HG02610 (cell line): ENCODE results near the gene SERPINB13.
"Not testable (repeated sequence)": the region's sequence is repeated elsewhere in the genome, so short reads cannot be mapped to it uniquely, and the experiment has no call there.

Experiments used
- ATAC-seq: cut with Tn5 transposase; IDR thresholded peaks from one replicate; pipeline ENCODE4 v1.9.1; 2021; ENCODE audit warnings: mild to moderate bottlenecking, moderate library complexity; ENCODE audit not compliant: unreplicated experiment

Gene SERPINB13

GRCh38 chr18:63590373-63590772 lies 3.2 kb downstream of the SERPINB13 start:
- no peak for ATAC-seq

DNA sequence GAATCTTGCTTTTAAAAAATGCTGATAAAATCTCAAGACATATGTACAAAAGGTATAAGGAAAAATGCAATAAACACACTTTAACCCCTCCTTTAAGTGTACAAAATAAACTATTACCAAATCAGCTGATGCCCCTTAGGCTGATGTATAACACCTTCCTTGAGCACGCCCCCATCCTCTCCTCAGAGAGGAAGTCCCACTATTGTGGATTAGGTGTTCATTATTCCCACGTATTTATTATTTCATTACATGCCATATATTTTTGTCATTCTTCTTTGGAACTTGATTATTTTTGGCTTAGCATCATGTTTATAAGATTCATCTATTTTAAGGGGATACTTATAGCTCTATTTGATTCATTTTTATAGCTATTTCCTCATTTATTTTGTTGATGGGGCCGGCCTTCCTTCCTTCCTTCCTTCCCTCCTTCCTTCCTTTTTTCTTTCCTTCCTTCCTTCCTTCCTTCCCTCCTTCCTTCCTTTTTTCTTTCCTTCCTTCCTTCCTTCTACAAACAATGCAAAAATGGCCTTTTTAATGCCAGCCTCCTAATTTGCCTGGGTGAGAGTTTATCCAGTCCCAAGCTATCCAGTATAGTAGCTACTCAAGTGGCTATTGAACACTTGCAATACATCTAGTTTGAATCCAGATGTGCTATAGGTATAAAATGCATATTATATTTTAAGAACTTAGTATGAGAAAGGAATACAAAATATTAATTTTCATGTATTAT lies 4.0 kb downstream of the SERPINB13 start:
- ATAC-seq, result no peak

DNA sequence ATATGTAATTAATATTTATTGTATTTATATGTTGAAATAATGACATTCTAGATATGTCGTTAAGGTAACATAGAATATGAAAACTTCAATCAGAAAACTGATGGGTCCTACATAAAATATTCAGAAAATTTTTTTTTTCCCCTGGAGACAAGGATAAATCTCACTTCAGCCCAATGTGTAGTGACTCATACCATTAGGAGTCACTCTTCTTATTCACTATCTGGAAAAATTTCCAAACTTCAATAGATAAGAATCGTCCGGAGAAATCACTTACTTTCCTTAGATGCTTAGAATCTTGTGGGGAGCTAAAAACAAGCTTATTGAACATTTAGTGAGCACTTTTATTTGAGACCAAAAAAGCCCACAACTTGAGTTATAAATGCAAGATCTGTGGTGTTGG lies 4.6 kb downstream of the SERPINB13 start:
- no peak for ATAC-seq

- ATAC-seq, result no peak
Observed at GRCh38 chr18:63592471-63592870, 5.3 kb downstream of the SERPINB13 start.

DNA sequence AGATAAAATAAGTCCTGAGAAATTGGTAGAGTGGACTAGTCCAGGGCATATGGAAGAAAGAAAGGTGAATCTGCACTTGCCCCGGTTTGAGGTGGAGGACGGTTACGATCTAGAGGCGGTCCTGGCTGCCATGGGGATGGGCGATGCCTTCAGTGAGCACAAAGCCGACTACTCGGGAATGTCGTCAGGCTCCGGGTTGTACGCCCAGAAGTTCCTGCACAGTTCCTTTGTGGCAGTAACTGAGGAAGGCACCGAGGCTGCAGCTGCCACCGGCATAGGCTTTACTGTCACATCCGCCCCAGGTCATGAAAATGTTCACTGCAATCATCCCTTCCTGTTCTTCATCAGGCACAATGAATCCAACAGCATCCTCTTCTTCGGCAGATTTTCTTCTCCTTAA lies 9.8 kb downstream of the SERPINB13 start:
- ATAC-seq, result no peak

DNA sequence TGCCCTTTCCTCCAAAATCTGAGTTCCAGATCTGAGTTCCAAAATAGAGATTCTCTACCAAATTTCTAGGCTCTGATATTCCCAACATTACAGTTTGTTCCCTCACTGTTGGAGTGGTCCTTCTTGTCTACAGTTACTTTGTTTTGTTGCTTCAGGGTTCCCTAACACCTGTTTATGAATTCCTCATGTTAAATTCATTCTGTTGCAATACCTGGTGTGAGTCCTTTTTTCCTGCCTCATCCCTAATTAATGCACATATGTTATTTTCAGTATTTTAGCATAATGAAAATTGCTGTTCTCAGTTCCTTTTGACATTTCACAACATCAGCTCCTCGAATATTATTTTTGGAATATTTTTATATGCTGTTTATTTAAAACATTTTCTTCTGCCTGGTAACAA lies 16.2 kb downstream of the SERPINB13 start:
- no peak for ATAC-seq

- peak; percentile 97 for ATAC-seq
Observed at GRCh38 chr18:63603772-63604171, 16.6 kb downstream of the SERPINB13 start.

GRCh38 chr18:63604791-63605567 lies 17.8 kb downstream of the SERPINB13 start:
- no peak for ATAC-seq

DNA sequence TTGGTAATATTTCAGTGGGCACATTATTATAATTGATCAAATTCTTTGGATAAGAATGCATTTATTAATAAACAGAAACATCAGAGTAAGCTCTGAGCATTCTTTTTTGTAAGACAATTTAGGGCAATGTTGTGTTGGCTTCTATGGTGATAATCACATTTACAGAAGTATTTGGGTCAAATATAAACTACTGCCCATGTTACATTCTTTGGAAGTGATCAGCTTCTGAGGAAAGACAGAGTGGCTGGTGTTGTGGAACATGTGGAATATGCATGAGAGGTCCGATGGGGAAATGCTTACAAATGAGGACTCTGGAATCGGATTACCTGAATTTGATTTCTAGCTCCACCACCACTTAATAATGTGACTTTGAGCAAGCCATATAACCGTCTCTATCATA lies 19.4 kb downstream of the SERPINB13 start:
- ATAC-seq, result no peak

DNA sequence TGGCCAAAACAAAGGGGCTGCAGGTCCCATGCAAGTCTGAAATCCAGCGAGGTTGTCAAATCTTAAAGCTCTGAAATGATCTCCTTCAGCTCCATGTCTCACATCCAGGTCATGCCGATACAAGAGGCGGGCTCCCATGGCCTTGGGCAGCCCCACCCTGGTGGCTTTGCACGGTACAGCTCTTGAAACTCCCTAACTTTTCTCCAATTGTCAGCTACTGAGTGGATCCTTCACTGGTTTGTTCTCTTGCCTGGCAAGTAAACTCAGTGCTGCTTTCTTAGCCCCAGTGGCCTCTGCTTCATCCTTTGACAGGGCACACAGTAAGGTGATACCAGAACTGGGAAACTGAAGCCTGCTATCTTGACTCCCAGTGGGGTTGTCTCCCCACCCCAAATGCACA lies 26.3 kb downstream of the SERPINB13 start:
- no peak for ATAC-seq

- ATAC-seq, result peak; percentile 86
Observed at GRCh38 chr18:63617049-63617914, 30.1 kb downstream of the SERPINB13 start.

- peak; percentile 14 for ATAC-seq
Observed at GRCh38 chr18:63617915-63618234, 30.7 kb downstream of the SERPINB13 start.

DNA sequence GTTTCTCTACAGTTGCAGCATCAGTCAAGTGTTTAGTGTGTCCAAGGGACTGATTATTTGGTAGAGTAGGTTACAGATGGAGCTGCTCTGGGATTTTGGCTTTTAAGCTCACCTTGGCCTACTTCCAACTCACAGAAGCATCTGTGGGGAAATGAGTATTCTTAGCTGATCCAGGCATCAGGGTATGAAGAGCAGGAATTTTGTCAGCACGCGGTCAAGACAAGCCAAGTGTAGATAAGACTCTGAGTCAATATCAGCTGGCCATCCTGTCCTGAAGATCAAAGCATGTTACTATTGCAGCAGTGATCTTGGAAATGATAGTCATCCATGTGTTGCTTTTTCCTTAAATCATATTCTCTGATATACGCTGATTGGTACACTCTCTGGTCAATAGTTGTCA lies 32.5 kb downstream of the SERPINB13 start:
- ATAC-seq, result no peak

DNA sequence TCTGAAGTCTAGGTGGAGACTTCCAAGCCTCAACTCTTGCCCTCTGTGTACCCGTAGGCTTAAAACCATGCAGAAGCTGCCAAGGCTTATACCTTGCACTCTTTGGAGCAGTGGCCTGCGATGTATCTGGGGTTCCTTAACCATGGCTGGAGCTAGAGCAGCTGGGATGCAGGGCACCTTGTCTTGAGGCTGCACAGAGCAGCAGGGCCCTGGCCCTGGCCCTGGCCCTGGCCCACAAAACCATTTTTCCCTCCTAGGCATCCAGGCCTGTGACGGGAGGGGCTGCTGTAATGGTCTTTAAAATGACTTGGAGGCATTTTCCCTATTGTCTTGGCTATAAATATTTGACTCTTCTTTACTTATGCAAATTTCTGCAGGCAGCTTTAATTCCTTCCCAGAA lies 37.7 kb downstream of the SERPINB13 start:
- ATAC-seq, result no peak

DNA sequence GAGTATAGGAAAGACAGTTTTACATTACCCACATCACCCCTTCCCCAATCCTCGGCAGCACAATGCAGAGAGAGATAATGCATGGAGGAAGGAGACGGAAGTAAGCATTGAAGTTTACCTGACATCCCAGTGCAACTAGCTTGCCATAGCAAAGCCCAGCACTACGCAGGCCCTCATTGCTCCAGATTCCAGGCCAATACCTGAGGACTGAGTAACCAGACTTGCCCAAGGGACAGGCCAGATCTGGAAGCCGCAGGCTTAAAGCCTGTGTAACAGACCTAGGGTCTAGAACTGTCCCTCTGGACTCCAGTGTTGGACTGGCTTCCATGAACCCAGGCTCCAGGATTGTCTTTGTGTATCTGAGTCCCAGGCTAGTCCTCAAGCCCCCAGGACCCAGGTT lies 39.3 kb downstream of the SERPINB13 start:
- no peak for ATAC-seq

GRCh38 chr18:63627819-63628218 lies 40.7 kb downstream of the SERPINB13 start:
- ATAC-seq, result no peak

- no peak for ATAC-seq
Observed at GRCh38 chr18:63637703-63638102, 50.6 kb downstream of the SERPINB13 start.

DNA sequence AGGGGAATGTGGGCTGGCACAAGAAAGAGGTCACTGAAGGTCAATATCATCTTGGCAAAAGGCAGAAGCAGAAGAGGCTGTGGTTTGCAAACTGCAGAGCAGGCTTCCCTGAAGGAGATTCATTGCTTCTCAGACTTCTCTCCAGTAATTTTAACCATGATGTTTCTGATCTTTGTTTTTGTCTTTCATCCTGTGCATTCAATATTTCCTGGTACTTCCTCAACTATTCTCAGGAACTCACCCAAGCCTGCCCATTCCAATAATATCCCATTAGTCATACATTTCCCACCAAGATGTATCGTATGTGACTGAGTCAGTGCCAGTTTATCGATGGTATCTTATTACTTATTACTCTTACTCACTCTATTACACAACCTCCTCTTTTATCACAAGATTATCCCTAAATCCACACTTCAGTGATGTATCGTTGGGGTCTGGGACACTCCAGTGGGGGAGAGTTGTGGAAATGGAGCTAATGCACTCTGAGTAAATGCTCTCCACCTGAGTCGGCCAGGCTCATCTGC lies 54.1 kb downstream of the SERPINB13 start:
- ATAC-seq, result not testable (repeated sequence)

- not testable (repeated sequence) for ATAC-seq
Observed at GRCh38 chr18:63642668-63643356, 55.7 kb downstream of the SERPINB13 start.

- not testable (repeated sequence) for ATAC-seq
Observed at GRCh38 chr18:63644142-63644541, 57.0 kb downstream of the SERPINB13 start, which contains the start of gene SERPINB4. SERPINB4 (minus strand) TSS chr18:63644256; CDS start chr18:63643577, 679 bp downstream.

- not testable (repeated sequence) for ATAC-seq
Observed at GRCh38 chr18:63644694-63645093, 57.6 kb downstream of the SERPINB13 start.
